Ishikawa (cell line): Measurements from ENCODE around the gene ARX.

ENCODE experiments used
- CEBPB ChIP-seq: IDR thresholded peaks from 2 replicates; pipeline ENCODE4 v1.6.1; 2012
- CREB1 ChIP-seq: IDR thresholded peaks from 2 replicates; pipeline ENCODE4 v1.6.1; 2012; ENCODE audit warnings: low read depth
- RAD21 ChIP-seq: IDR thresholded peaks from 2 replicates; pipeline ENCODE4 v1.6.1; 2012; ENCODE audit warnings: low read depth

DNA sequence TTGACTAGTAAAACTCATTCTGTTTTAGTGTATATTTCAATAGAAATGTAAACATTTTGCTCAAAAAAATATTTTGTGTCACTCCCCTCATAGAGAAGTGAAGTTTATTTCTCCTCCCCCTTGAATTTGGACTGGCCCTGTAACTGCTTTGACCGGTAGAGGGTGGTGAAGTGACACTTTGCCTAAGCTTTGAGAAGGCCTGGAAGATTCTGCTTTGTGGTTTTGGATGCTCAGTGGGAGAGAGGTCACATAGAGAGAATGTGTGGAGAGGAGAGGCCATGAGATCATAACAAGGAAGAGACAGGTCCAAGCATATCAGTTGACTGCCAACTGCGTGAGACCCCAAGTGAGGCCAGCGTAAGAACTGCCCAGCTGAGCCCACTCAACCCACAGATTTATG lies 19.1 kb upstream of the ARX start:
- TF ChIP-seq CREB1 (no peak), RAD21 (peak; percentile 5; the same call in 1 of the 2 replicates), CEBPB (no peak)
